GM13977 (cell line): ENCODE data around the gene DCAF7.

ENCODE experiments used
- DNase-seq: peaks from one replicate; pipeline ENCODE4 v3.0.0; 2012; ENCODE audit warnings: low spot score
- CTCF ChIP-seq: IDR thresholded peaks from 2 replicates; pipeline ENCODE4 v1.5.1; 2012; ENCODE audit warnings: mild to moderate bottlenecking, control low read depth; ENCODE audit not compliant: insufficient read depth; ENCODE audit errors: extremely low read depth, missing control alignments
- in situ Hi-C: fragments of 300-500 bp; cut with MboI; formaldehyde crosslinking; loops from one replicate; pipeline ENCODE4 v1.12.0; 2022; ENCODE audit warnings: low sequenced_read_pairs, low pct_unique_long_range_greater_than_20kb, mixed read lengths, inconsistent platforms; ENCODE audit not compliant: unreplicated experiment

Gene DCAF7

GRCh38 chr17:63537991-63538692 is 12.1 kb upstream of the DCAF7 start:
- TF ChIP-seq CTCF = no peak
- in situ Hi-C loops = no loop called here
- no peak for DNase-seq

GRCh38 chr17:63538693-63539595 is 11.3 kb upstream of the DCAF7 start:
- no peak for DNase-seq
- in situ Hi-C loops = no loop called here
- TF ChIP-seq CTCF = no peak

- DNase-seq = no peak
- in situ Hi-C loops = no loop called here
- TF ChIP-seq CTCF = no peak
Measured at GRCh38 chr17:63540590-63540989, 9.7 kb upstream of the DCAF7 start.

GRCh38 chr17:63542218-63542545 is 8.1 kb upstream of the DCAF7 start:
- in situ Hi-C loops = no loop called here

GRCh38 chr17:63542942-63543821 is 7.1 kb upstream of the DCAF7 start:
- no peak for DNase-seq
- TF ChIP-seq CTCF = no peak
- in situ Hi-C loops = no loop called here

More at GRCh38 chr17:63542218-63542545, 8.1 kb upstream of the DCAF7 start:
- DNase-seq = no peak
- no peak for TF ChIP-seq CTCF

GRCh38 chr17:63543822-63544420 is 6.4 kb upstream of the DCAF7 start:
- in situ Hi-C loops = no loop called here
- no peak for DNase-seq
- TF ChIP-seq CTCF = no peak
